Astrocyte of the spinal cord (primary cell): ENCODE results near the gene MEGF6.

Experiments
- DNase-seq: peaks from one replicate; pipeline ENCODE4 v3.0.0; 2011; ENCODE audit warnings: low read depth, low spot score
- H3K4me3 ChIP-seq: 2 replicates; pipeline ENCODE4 v1.5.1; 2011; ENCODE audit warnings: low read depth, mild to moderate bottlenecking, low read length, moderate library complexity
- in situ Hi-C: cut with HindIII; loops from 2 replicates; pipeline ENCODE4 v1.10.0; 2017; ENCODE audit warnings: low sequenced_read_pairs
- TF ChIP-seq, protein P1 (sequence below): IDR thresholded peaks from 2 replicates; pipeline ENCODE4 v1.5.1; 2012; ENCODE audit warnings: low read depth, mild to moderate bottlenecking, low read length, inconsistent platforms

Gene MEGF6

GRCh38 chr1:3632298-3632697, 21.0 kb upstream of the MEGF6 start:
- H3K4me3 ChIP-seq: no peak overlapping the region
- no peak for DNase-seq
- TF ChIP-seq, protein P1, sequence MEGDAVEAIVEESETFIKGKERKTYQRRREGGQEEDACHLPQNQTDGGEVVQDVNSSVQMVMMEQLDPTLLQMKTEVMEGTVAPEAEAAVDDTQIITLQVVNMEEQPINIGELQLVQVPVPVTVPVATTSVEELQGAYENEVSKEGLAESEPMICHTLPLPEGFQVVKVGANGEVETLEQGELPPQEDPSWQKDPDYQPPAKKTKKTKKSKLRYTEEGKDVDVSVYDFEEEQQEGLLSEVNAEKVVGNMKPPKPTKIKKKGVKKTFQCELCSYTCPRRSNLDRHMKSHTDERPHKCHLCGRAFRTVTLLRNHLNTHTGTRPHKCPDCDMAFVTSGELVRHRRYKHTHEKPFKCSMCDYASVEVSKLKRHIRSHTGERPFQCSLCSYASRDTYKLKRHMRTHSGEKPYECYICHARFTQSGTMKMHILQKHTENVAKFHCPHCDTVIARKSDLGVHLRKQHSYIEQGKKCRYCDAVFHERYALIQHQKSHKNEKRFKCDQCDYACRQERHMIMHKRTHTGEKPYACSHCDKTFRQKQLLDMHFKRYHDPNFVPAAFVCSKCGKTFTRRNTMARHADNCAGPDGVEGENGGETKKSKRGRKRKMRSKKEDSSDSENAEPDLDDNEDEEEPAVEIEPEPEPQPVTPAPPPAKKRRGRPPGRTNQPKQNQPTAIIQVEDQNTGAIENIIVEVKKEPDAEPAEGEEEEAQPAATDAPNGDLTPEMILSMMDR: no peak
- in situ Hi-C loops: loop anchor here (25.0 kb wide), 1 partner anchor 95 kb away; no protein-coding TSS in a partner anchor

GRCh38 chr1:3631320-3632260, 20.3 kb upstream of the MEGF6 start:
- TF ChIP-seq, protein P1: no peak
- in situ Hi-C loops: loop anchor here (25.0 kb wide), 1 partner anchor 94 kb away; no protein-coding TSS in a partner anchor
- no peak for DNase-seq
- no peak overlapping the region for H3K4me3 ChIP-seq

DNA sequence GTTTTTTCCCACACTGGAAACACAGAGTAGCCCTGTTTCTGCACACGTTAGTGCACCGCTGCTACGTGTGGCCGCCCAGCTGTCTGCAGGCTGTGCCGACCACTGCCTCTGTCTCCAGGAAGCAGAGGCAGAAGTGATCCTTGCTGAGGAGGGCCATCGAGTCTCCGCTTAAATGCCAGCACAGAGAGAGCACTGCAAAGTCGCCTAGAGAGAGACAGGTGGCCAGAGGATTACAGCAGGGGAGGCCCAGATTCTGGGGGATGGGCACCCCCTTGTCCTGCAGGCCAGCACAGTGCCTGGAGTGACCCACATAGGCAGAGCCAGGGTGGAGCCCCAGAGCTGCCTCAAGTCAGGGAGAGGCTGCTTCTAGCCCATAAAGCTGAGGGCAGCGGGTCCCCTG, 19.6 kb upstream of the MEGF6 start:
- no peak overlapping the region for H3K4me3 ChIP-seq
- no peak for DNase-seq
- TF ChIP-seq, protein P1: no peak
- in situ Hi-C loops: loop anchor here (25.0 kb wide), 1 partner anchor 94 kb away; no protein-coding TSS in a partner anchor

DNA sequence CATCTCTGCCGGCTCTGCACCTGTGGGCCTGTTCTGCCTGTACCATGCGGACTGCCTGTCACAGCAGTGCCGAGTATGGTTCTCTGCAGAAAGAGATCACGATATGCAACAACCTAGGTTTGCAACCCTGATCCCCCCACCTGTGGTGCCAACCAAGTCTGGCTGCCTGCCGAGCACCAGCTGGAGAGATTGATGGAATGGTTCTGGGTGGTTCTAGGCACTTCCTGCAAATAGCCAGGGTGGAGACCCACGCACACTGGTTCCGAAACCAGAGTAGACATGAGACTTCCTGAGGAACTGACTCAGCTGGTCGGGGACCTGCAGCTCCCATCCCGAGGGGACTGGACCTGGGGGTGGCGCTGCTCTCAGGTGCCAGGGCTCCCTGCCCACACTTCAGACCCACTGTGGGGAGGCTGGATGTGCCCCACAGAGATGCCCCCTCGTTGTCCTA, 18.9 kb upstream of the MEGF6 start:
- TF ChIP-seq, protein P1: no peak
- no peak for DNase-seq
- no peak overlapping the region for H3K4me3 ChIP-seq
- in situ Hi-C loops: loop anchor here (25.0 kb wide), 1 partner anchor 93 kb away; no protein-coding TSS in a partner anchor

DNA sequence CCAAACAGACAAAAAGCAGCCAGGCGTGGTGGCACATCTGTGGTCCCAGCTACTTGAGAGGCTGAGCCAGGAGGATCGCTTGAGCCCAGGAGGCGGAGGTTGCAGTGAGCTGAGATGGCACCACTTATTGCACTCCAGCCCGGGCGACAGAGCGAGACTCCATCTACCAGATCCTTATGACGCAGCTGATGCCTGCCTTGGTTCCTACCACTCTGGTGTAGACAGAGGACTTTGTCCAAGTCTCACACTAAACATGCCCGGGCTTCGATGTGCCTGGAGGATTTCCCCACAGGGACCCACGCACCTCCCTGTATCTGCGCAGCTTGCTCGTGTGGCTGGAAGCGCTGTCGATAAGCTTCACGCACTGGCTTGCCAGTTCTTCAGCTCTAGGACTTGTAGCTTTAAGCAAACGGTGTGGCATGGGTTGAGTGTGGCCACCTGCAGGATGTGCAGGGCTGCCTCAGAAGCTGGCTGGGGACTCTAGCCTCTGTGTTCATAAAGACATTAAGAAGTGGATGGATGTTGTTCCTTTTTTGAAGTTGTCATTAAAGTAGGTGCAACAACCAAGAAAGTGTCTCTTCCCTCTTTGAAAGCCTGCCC, 18.4 kb upstream of the MEGF6 start:
- in situ Hi-C loops: loop anchor here (25.0 kb wide), 1 partner anchor 92 kb away; no protein-coding TSS in a partner anchor
- TF ChIP-seq, protein P1: no peak
- no peak overlapping the region for H3K4me3 ChIP-seq
- DNase-seq: no peak

DNA sequence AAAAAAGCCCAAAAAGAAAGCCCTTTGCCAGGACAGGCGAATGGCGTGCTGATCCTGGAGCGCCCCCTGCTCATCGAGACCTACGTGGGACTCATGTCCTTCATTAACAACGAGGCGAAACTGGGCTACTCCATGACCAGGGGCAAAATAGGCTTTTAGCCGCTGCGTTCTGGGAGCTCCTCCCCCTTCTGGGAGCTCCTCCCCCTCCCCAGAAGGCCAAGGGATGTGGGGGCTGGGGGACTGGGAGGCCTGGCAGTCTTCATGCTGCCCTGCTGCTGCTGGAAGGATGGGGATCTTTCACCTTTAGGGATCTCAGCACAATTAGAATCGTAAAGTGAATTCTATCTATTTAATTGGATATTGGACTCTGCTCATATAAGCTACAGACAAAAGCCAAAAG, 17.1 kb upstream of the MEGF6 start:
- no peak for DNase-seq
- H3K4me3 ChIP-seq: no peak overlapping the region
- TF ChIP-seq, protein P1: no peak
- in situ Hi-C loops: loop anchor here (25.0 kb wide), 1 partner anchor 91 kb away; no protein-coding TSS in a partner anchor
